GM23338 (cell line): ENCODE results near the gene METAP1D. TPM values are rescaled to one million over a fixed set of nuclear protein-coding genes. Genes with fewer than 3 reads are reported as not detected.

Experiments used
- ATAC-seq: fragments of 200-7000 bp; cut with Tn5 transposase; 3 replicates; pipeline ENCODE4 v1.9.1; 2020
- DNase-seq: peaks from one replicate; pipeline ENCODE4 v3.0.0-alpha.2; 2015; ENCODE audit warnings: low spot score
- H2AFZ ChIP-seq: fragments of 200-600 bp; sonication (generic); 2 replicates; pipeline ENCODE4 v1.8.0; 2016; ENCODE audit warnings: antibody characterized with exemption, mild to moderate bottlenecking, moderate library complexity
- H3F3A ChIP-seq: fragments of 200-600 bp; sonication (generic); replicated peaks from 2 replicates; pipeline ENCODE4 v1.8.0; 2017; ENCODE audit warnings: antibody characterized with exemption, mixed run types, low read depth
- H3K27ac ChIP-seq: fragments of 200-600 bp; sonication (generic); 2 replicates; pipeline ENCODE4 v1.6.1; 2016; ENCODE audit warnings: low read depth
- H3K27me3 ChIP-seq: fragments of 200-600 bp; sonication (generic); 2 replicates; pipeline ENCODE4 v1.8.0; 2016; ENCODE audit warnings: mild to moderate bottlenecking, mixed run types, moderate library complexity; ENCODE audit not compliant: insufficient read depth
- H3K36me3 ChIP-seq: fragments of 200-600 bp; sonication (generic); 2 replicates; pipeline ENCODE4 v1.8.0; 2016; ENCODE audit warnings: mild to moderate bottlenecking; ENCODE audit not compliant: insufficient read depth
- H3K4me1 ChIP-seq: fragments of 200-600 bp; sonication (generic); 2 replicates; pipeline ENCODE4 v1.8.0; 2016; ENCODE audit warnings: mild to moderate bottlenecking, moderate library complexity; ENCODE audit not compliant: insufficient read depth
- H3K4me2 ChIP-seq: fragments of 200-600 bp; sonication (generic); 2 replicates; pipeline ENCODE4 v1.7.1; 2017; ENCODE audit warnings: mixed run types
- H3K4me3 ChIP-seq: fragments of 200-600 bp; sonication (generic); 2 replicates; pipeline ENCODE4 v1.6.1; 2016; ENCODE audit warnings: mixed run types
- H3K79me2 ChIP-seq: fragments of 200-600 bp; sonication (generic); replicated peaks from 2 replicates; pipeline ENCODE4 v1.8.0; 2017; ENCODE audit warnings: mild to moderate bottlenecking; ENCODE audit not compliant: insufficient read depth
- H3K9me2 ChIP-seq: fragments of 200-600 bp; sonication (generic); 2 replicates; pipeline ENCODE4 v1.8.0; 2017; ENCODE audit not compliant: insufficient read depth
- H4K20me1 ChIP-seq: fragments of 200-600 bp; sonication (generic); replicated peaks from 2 replicates; pipeline ENCODE4 v1.8.0; 2017; ENCODE audit warnings: mild to moderate bottlenecking; ENCODE audit not compliant: insufficient read depth
- H3K27ac Mint-ChIP-seq: 2 replicates; pipeline ENCODE4 v1.8.0; 2020; ENCODE audit warnings: inconsistent platforms, mild to moderate bottlenecking, moderate library complexity, mixed read lengths
- H3K27me3 Mint-ChIP-seq: 3 replicates; pipeline ENCODE4 v1.8.0; 2022; ENCODE audit warnings: low read depth, mild to moderate bottlenecking, moderate library complexity, mixed read lengths, inconsistent platforms; ENCODE audit not compliant: insufficient read depth, poor library complexity
- H3K36me3 Mint-ChIP-seq: 3 replicates; pipeline ENCODE4 v1.8.0; 2021; ENCODE audit warnings: low read depth, mild to moderate bottlenecking, inconsistent platforms, moderate library complexity, mixed read lengths
- H3K4me1 Mint-ChIP-seq: 3 replicates; pipeline ENCODE4 v1.8.0; 2020; ENCODE audit warnings: mild to moderate bottlenecking, inconsistent platforms, mixed read lengths
- H3K4me3 Mint-ChIP-seq: 3 replicates; pipeline ENCODE4 v1.8.0; 2021; ENCODE audit warnings: moderate library complexity, mild to moderate bottlenecking, inconsistent platforms, mixed read lengths
- H3K9me3 Mint-ChIP-seq: 3 replicates; pipeline ENCODE4 v1.8.0; 2020; ENCODE audit warnings: moderate library complexity, mild to moderate bottlenecking, inconsistent platforms, mixed read lengths
- CREB1 ChIP-seq: fragments of 250-450 bp; sonication (Bioruptor Pico); IDR thresholded peaks from 2 replicates; pipeline ENCODE4 v1.5.0; 2020; ENCODE audit warnings: low read depth, mild to moderate bottlenecking, moderate library complexity
- EZH2 ChIP-seq: fragments of 200-600 bp; sonication (generic); IDR thresholded peaks from one replicate; pipeline ENCODE4 v1.8.0; 2017; ENCODE audit warnings: antibody characterized with exemption, mild to moderate bottlenecking, low read depth; ENCODE audit not compliant: unreplicated experiment
- EZH2phosphoT487 ChIP-seq: fragments of 200-600 bp; sonication (generic); IDR thresholded peaks from one replicate; pipeline ENCODE4 v1.8.1; 2018; ENCODE audit warnings: antibody characterized with exemption; ENCODE audit not compliant: unreplicated experiment
- JUNB ChIP-seq: IDR thresholded peaks from one replicate; pipeline ENCODE4 v1.6.1; 2016; ENCODE audit warnings: antibody characterized with exemption; ENCODE audit not compliant: unreplicated experiment
- NANOG ChIP-seq: IDR thresholded peaks from 2 replicates; pipeline ENCODE4 v1.6.1; 2016; ENCODE audit warnings: antibody characterized with exemption, borderline replicate concordance
- POLR2AphosphoS5 ChIP-seq: IDR thresholded peaks from 2 replicates; pipeline ENCODE4 v1.6.1; 2016; ENCODE audit warnings: antibody characterized with exemption, low read depth
- STAT1 ChIP-seq: IDR thresholded peaks from one replicate; pipeline ENCODE4 v1.6.1; 2016; ENCODE audit warnings: antibody characterized with exemption; ENCODE audit not compliant: unreplicated experiment
- ZNF114 ChIP-seq: fragments of 250-450 bp; sonication (Bioruptor Pico); IDR thresholded peaks from 2 replicates; pipeline ENCODE4 v1.5.0; 2020; ENCODE audit warnings: mild to moderate bottlenecking, moderate library complexity
- ZNF331 ChIP-seq: fragments of 250-450 bp; sonication (Bioruptor Pico); IDR thresholded peaks from 2 replicates; pipeline ENCODE4 v1.5.0; 2020; ENCODE audit warnings: low read depth, mild to moderate bottlenecking, moderate library complexity
- polyA plus RNA-seq: library from polyadenylated mRNA; unstranded; fragments of >200 nt; fragmentation: Nextera tagmentation; extraction: Ambion mirVana; gene quantifications from 2 replicates; pipeline ENCODE4 v1.2.1, GENCODE V29; 2016
- total RNA-seq: library from RNA; depleted of rRNA; stranded (reverse); fragments of >200 nt; shearing (Covaris generic); gene quantifications from 2 replicates; pipeline ENCODE4 v1.2.3, GENCODE V29; 2014
- TF ChIP-seq, protein P1 (sequence below): IDR thresholded peaks from 2 replicates; pipeline ENCODE4 v1.6.1; 2016; ENCODE audit warnings: antibody characterized with exemption
- TF ChIP-seq, protein P2 (sequence below): IDR thresholded peaks from one replicate; pipeline ENCODE4 v1.6.1; 2018; ENCODE audit warnings: antibody characterized with exemption; ENCODE audit not compliant: unreplicated experiment
- TF ChIP-seq, protein P3 (sequence below): fragments of 250-450 bp; sonication (Bioruptor Pico); IDR thresholded peaks from 2 replicates; pipeline ENCODE4 v1.5.0; 2020; ENCODE audit warnings: mild to moderate bottlenecking, moderate library complexity
- TF ChIP-seq, protein P4 (sequence below), 2 experiments: fragments of 200-600 bp in 1 of 2; sonication (generic) in 1 of 2; conservative IDR thresholded peaks; 2 replicates each; pipeline versions ENCODE4 v1.5.1 to v1.6.1; 2016 to 2017; ENCODE audit warnings: antibody characterized with exemption in 2 of 2, low read depth in 2 of 2, mild to moderate bottlenecking in 2 of 2, moderate library complexity in 1 of 2

METAP1D gene
- total and polyA plus RNA-seq, 2 experiments from 2014 or later = 12.8 to 15.5 TPM

DNA sequence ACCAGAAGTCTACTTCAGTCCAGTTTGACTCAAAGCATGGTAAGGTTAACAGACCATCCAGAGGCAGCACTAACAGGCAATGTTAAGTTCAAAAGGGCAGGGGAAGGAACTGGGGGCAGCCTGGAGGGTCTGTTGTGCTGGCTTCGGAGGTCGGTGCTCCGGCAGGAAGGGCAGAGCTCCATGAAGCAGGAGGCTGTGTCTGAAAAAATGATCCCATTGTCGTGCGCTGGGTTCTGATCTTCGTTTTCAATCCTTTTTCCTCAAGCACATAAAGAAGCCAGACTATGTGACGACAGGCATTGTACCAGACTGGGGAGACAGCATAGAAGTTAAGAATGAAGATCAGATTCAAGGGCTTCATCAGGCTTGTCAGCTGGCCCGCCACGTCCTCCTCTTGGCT, 63.7 kb downstream of the METAP1D start:
- H3K4me2 ChIP-seq = no peak overlapping the region
- H3K4me3 ChIP-seq = no peak overlapping the region
- H3K27me3 ChIP-seq = no peaks in the 10 kb centered on the region
- no peaks in the 10 kb centered on the region for H4K20me1 ChIP-seq
- no peaks in the 10 kb centered on the region for H3K4me1 Mint-ChIP-seq
- DNase-seq (no peak), ATAC-seq (no peak)
- H3K79me2 ChIP-seq = no peaks in the 10 kb centered on the region
- no peak overlapping the region for H3K4me3 Mint-ChIP-seq
- H3K27me3 Mint-ChIP-seq = no peaks in the 10 kb centered on the region
- H3K36me3 Mint-ChIP-seq = no peaks in the 10 kb centered on the region; the same call in 1 of the 3 replicates
- H3F3A ChIP-seq = no peaks in the 10 kb centered on the region
- no peaks in the 10 kb centered on the region for H3K9me2 ChIP-seq
- H3K27ac Mint-ChIP-seq = no peak overlapping the region
- no peaks in the 10 kb centered on the region for H3K36me3 ChIP-seq
- TF ChIP-seq, protein P1, sequence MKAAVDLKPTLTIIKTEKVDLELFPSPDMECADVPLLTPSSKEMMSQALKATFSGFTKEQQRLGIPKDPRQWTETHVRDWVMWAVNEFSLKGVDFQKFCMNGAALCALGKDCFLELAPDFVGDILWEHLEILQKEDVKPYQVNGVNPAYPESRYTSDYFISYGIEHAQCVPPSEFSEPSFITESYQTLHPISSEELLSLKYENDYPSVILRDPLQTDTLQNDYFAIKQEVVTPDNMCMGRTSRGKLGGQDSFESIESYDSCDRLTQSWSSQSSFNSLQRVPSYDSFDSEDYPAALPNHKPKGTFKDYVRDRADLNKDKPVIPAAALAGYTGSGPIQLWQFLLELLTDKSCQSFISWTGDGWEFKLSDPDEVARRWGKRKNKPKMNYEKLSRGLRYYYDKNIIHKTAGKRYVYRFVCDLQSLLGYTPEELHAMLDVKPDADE = no peak
- TF ChIP-seq ZNF114 (CRISPR knock-in tag) = no peak
- TF ChIP-seq JUNB = no peak
- TF ChIP-seq EZH2phosphoT487 = no peak
- TF ChIP-seq, protein P2, sequence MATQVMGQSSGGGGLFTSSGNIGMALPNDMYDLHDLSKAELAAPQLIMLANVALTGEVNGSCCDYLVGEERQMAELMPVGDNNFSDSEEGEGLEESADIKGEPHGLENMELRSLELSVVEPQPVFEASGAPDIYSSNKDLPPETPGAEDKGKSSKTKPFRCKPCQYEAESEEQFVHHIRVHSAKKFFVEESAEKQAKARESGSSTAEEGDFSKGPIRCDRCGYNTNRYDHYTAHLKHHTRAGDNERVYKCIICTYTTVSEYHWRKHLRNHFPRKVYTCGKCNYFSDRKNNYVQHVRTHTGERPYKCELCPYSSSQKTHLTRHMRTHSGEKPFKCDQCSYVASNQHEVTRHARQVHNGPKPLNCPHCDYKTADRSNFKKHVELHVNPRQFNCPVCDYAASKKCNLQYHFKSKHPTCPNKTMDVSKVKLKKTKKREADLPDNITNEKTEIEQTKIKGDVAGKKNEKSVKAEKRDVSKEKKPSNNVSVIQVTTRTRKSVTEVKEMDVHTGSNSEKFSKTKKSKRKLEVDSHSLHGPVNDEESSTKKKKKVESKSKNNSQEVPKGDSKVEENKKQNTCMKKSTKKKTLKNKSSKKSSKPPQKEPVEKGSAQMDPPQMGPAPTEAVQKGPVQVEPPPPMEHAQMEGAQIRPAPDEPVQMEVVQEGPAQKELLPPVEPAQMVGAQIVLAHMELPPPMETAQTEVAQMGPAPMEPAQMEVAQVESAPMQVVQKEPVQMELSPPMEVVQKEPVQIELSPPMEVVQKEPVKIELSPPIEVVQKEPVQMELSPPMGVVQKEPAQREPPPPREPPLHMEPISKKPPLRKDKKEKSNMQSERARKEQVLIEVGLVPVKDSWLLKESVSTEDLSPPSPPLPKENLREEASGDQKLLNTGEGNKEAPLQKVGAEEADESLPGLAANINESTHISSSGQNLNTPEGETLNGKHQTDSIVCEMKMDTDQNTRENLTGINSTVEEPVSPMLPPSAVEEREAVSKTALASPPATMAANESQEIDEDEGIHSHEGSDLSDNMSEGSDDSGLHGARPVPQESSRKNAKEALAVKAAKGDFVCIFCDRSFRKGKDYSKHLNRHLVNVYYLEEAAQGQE = no peak
- TF ChIP-seq, protein P3, sequence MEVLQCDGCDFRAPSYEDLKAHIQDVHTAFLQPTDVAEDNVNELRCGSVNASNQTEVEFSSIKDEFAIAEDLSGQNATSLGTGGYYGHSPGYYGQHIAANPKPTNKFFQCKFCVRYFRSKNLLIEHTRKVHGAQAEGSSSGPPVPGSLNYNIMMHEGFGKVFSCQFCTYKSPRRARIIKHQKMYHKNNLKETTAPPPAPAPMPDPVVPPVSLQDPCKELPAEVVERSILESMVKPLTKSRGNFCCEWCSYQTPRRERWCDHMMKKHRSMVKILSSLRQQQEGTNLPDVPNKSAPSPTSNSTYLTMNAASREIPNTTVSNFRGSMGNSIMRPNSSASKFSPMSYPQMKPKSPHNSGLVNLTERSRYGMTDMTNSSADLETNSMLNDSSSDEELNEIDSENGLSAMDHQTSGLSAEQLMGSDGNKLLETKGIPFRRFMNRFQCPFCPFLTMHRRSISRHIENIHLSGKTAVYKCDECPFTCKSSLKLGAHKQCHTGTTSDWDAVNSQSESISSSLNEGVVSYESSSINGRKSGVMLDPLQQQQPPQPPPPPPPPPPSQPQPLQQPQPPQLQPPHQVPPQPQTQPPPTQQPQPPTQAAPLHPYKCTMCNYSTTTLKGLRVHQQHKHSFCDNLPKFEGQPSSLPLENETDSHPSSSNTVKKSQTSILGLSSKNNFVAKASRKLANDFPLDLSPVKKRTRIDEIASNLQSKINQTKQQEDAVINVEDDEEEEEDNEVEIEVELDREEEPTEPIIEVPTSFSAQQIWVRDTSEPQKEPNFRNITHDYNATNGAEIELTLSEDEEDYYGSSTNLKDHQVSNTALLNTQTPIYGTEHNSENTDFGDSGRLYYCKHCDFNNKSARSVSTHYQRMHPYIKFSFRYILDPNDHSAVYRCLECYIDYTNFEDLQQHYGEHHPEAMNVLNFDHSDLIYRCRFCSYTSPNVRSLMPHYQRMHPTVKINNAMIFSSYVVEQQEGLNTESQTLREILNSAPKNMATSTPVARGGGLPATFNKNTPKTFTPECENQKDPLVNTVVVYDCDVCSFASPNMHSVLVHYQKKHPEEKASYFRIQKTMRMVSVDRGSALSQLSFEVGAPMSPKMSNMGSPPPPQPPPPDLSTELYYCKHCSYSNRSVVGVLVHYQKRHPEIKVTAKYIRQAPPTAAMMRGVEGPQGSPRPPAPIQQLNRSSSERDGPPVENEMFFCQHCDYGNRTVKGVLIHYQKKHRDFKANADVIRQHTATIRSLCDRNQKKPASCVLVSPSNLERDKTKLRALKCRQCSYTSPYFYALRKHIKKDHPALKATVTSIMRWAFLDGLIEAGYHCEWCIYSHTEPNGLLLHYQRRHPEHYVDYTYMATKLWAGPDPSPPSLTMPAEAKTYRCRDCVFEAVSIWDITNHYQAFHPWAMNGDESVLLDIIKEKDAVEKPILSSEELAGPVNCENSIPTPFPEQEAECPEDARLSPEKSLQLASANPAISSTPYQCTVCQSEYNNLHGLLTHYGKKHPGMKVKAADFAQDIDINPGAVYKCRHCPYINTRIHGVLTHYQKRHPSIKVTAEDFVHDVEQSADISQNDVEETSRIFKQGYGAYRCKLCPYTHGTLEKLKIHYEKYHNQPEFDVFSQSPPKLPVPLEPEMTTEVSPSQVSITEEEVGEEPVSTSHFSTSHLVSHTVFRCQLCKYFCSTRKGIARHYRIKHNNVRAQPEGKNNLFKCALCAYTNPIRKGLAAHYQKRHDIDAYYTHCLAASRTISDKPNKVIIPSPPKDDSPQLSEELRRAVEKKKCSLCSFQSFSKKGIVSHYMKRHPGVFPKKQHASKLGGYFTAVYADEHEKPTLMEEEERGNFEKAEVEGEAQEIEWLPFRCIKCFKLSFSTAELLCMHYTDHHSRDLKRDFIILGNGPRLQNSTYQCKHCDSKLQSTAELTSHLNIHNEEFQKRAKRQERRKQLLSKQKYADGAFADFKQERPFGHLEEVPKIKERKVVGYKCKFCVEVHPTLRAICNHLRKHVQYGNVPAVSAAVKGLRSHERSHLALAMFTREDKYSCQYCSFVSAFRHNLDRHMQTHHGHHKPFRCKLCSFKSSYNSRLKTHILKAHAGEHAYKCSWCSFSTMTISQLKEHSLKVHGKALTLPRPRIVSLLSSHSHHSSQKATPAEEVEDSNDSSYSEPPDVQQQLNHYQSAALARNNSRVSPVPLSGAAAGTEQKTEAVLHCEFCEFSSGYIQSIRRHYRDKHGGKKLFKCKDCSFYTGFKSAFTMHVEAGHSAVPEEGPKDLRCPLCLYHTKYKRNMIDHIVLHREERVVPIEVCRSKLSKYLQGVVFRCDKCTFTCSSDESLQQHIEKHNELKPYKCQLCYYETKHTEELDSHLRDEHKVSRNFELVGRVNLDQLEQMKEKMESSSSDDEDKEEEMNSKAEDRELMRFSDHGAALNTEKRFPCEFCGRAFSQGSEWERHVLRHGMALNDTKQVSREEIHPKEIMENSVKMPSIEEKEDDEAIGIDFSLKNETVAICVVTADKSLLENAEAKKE = no peak
- no peak for TF ChIP-seq STAT1
- TF ChIP-seq, protein P4, sequence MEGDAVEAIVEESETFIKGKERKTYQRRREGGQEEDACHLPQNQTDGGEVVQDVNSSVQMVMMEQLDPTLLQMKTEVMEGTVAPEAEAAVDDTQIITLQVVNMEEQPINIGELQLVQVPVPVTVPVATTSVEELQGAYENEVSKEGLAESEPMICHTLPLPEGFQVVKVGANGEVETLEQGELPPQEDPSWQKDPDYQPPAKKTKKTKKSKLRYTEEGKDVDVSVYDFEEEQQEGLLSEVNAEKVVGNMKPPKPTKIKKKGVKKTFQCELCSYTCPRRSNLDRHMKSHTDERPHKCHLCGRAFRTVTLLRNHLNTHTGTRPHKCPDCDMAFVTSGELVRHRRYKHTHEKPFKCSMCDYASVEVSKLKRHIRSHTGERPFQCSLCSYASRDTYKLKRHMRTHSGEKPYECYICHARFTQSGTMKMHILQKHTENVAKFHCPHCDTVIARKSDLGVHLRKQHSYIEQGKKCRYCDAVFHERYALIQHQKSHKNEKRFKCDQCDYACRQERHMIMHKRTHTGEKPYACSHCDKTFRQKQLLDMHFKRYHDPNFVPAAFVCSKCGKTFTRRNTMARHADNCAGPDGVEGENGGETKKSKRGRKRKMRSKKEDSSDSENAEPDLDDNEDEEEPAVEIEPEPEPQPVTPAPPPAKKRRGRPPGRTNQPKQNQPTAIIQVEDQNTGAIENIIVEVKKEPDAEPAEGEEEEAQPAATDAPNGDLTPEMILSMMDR (conservative IDR thresholded peaks at IDR 0.05; ENCODE audit: low read depth in 2 of 2) = no peak
- TF ChIP-seq EZH2 = no peak
- no peak for TF ChIP-seq ZNF331 (CRISPR knock-in tag)
- no peak for TF ChIP-seq POLR2AphosphoS5
- TF ChIP-seq NANOG = no peak
- no peak for TF ChIP-seq CREB1
- no peak overlapping the region for H2AFZ ChIP-seq
- H3K9me3 Mint-ChIP-seq = no peaks in the 10 kb centered on the region
- no peak overlapping the region for H3K27ac ChIP-seq
- no peaks in the 10 kb centered on the region for H3K4me1 ChIP-seq
